ENCODE results near the gene MAML2.

MAML2 gene

DNA sequence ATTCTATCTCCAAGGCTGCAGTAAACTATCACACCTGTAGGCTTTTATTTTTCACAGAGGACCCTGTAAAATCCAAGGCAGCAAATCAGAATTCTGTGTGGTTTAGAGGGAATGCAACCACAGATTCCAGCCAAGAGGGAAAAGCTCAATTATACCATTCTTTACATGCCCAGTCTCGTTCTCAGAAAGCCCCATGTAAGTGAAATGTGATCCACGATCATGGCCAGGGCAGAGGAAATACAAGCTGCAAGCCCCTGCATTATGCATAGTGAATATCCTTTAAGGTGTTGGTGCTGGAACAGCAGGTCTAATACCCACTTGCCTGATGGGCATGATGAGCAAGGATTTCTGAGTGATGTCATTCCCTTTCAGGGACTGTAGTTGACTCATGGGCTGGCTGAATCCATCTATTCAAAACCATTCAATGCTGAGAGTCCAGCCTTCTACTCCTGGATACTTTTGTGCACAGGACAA is 220.4 kb downstream of the MAML2 start:
- no peak overlapping the region for H3K4me3 ChIP-seq (ENCODE audit: low read length)
- peak; percentile 95 for DNase-seq (ENCODE audit: low read depth)
- TF ChIP-seq, protein P1, sequence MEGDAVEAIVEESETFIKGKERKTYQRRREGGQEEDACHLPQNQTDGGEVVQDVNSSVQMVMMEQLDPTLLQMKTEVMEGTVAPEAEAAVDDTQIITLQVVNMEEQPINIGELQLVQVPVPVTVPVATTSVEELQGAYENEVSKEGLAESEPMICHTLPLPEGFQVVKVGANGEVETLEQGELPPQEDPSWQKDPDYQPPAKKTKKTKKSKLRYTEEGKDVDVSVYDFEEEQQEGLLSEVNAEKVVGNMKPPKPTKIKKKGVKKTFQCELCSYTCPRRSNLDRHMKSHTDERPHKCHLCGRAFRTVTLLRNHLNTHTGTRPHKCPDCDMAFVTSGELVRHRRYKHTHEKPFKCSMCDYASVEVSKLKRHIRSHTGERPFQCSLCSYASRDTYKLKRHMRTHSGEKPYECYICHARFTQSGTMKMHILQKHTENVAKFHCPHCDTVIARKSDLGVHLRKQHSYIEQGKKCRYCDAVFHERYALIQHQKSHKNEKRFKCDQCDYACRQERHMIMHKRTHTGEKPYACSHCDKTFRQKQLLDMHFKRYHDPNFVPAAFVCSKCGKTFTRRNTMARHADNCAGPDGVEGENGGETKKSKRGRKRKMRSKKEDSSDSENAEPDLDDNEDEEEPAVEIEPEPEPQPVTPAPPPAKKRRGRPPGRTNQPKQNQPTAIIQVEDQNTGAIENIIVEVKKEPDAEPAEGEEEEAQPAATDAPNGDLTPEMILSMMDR (IDR thresholded peaks at IDR 0.05; ENCODE audit: insufficient read depth, low read depth, low read length, missing control alignments), result no peak

DNA sequence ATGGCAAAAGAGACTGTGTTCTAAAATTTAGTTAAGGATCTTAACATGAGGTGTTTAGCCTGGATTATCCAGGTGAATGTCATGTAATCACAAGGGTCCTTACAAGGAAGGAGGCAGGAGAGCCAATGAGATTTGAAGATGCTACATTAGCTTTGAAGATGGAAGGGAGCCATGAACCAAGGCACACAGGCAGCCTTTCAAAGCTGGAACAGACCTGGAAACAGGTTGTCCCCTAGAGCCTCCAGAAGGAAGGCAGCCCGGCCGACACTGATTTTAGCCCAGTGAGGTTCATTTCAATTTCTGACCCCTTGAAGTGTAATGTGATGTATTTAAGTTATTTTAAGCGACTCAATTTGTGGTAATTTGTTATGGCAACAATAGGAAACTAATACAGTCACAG is 223.8 kb downstream of the MAML2 start:
- H3K4me3 ChIP-seq (ENCODE audit: low read length), result no peak overlapping the region
- TF ChIP-seq, protein P1 (IDR thresholded peaks at IDR 0.05; ENCODE audit: insufficient read depth, low read depth, low read length, missing control alignments), result no peak
- no peak for DNase-seq (ENCODE audit: low read depth)

DNA sequence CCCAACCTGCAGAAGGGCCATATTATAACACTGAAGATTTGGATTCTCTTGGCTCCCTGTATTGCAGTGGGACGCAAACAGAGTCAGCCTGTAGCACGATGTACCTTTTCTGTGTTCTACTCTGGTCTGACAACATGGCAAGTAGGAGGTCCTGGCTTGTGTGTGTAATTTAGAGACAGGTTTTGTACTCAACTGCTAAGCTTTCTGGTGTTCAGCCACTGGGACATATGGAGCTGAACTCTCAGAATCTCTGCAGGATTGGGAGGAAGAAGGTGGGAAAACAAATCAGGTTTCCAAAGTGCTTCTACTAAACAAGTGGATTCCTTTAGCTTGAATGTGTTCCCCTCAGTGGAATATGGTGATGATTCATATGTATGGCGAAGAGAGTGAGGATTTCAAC is 226.6 kb downstream of the MAML2 start:
- TF ChIP-seq, protein P1 (IDR thresholded peaks at IDR 0.05; ENCODE audit: insufficient read depth, low read depth, low read length, missing control alignments), result no peak
- no peak for DNase-seq (ENCODE audit: low read depth)
- H3K4me3 ChIP-seq (ENCODE audit: low read length), result no peak overlapping the region

DNA sequence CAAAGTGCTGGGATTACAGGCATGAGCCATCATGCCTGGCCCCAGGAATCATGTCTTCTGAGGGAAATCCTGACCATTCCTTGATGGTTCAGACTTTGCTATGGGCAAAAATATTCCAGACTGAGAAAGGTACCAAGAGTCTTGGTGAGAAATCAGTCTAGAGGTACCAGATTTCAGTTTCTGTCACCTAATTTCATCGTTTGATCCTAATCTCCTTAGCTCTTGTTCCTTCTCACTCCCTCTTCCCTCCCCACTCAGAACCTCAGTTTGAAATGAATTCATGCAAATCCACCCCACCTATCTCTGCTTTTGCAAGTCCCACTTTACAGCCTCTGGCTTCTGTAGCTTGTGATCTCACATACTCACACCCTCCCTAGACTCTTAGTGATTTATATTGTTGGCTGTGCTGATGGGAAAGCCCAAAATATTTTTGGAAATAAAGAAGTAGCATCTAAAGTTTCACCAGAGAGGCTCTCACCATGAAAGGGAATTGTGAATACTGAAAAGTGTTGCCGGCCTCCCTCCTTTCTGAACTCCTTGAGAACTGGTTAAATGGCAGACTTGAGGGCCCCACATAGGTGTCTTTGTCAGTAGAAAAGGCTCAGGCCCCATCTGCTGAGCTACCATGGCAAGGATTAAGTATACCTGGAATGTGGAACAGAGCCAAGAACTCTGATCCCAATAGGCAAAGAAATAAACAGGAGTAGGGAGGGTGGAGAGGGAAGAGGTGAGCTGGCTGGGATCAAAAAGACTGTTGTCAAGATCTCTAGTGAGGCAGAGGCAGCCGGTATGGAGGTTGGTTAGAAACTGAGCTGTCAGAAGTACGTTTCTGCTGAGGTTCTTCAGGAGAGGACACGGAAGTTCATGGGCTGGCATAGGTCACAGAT is 228.6 kb downstream of the MAML2 start:
- H3K4me3 ChIP-seq (ENCODE audit: low read length), result no peak overlapping the region
- TF ChIP-seq, protein P1 (IDR thresholded peaks at IDR 0.05; ENCODE audit: insufficient read depth, low read depth, low read length, missing control alignments), result no peak
- peak; percentile 80 for DNase-seq (ENCODE audit: low read depth)

DNA sequence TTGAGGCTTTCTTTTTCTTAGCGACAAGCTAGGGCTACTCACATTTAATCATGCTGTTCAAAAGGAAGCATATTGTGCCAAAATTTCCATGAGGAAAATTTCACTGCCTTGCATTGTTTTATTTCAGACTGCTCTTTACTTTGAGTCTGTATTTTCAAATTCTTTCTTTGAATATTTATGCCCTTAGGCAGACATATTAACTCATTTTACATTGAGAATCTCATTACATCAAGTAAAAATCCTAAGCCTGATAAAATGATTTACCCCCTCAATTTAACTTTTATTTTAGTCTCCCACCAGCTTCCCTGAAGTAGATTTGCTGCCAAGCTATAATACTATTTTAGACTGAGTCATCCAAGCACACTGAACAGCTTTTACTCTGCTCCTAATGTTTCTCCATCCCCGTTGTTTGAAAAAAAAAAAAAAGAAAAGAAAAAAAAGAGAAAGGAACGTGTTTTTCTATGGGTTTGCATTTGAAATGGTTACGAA is 229.8 kb downstream of the MAML2 start:
- peak; percentile 18 for DNase-seq (ENCODE audit: low read depth)
- TF ChIP-seq, protein P1 (IDR thresholded peaks at IDR 0.05; ENCODE audit: insufficient read depth, low read depth, low read length, missing control alignments), result no peak
- no peak overlapping the region for H3K4me3 ChIP-seq (ENCODE audit: low read length)

DNA sequence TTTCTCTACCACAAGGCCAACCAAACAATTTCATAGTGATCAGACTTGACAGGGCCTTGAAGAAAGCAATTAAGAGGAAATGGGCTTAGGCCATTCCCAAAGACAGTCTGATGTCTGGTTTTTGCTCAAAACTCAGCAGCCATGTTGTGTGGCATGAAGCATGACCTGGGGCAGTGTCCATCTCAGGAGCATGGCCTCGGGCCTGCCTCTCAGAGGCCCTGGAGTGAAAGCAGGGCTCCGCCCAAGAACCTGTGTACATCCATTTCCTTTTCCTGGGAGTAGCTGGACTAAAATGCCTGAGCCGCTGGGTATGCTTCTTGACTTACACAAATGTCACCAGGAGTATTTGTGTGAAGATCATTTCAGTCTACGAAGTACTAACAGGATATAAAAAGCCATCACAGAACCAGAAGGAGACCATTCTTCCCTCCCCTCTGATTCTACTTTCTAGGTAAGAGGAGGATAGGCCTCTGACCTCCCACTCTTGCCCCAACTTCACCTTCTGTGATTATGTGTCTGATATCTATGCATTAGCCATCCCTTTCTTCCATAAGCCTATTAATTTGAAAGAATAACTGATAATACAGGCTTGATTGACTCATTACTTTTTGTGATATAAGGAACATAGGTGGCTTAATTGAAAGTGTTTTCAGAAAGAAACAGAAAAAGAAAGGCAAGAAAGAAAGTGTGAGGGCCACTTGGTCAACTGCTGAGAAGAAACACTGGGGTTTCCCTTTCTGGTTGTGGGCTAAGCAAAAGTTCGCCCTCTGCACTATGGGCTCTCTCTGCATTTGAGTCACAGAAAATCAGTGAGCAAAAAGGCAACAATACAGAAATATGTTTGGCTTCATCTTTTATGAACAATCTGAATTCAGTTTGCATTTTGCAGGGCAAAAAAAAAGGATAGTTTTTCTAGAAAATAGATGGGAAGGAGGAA is 230.5 kb downstream of the MAML2 start:
- no peak for DNase-seq (ENCODE audit: low read depth)
- no peak overlapping the region for H3K4me3 ChIP-seq (ENCODE audit: low read length)
- TF ChIP-seq, protein P1 (IDR thresholded peaks at IDR 0.05; ENCODE audit: insufficient read depth, low read depth, low read length, missing control alignments), result no peak
